Liver (tissue), 3 donors: ENCODE measurements around the gene LAX1.

Experiments used
- CTCF ChIP-seq: fragments of 150-350 bp; IDR thresholded peaks from 2 replicates; pipeline ENCODE4 v1.5.1; 2017; ENCODE audit warnings: improper control_type of control experiment, low read depth, low read length; ENCODE audit not compliant: missing input control
- MAX ChIP-seq: IDR thresholded peaks from 2 replicates; pipeline ENCODE4 v1.6.1; 2016; ENCODE audit warnings: antibody characterized with exemption
- RAD21 ChIP-seq, 2 donors: IDR thresholded peaks; 2 replicates each; pipeline ENCODE4 v1.6.1; 2016; ENCODE audit warnings: antibody characterized with exemption in 2 of 2, mild to moderate bottlenecking in 2 of 2
- REST ChIP-seq: IDR thresholded peaks from 2 replicates; pipeline ENCODE4 v1.6.1; 2016; ENCODE audit warnings: antibody characterized with exemption, mild to moderate bottlenecking
- RXRA ChIP-seq, 2 donors: IDR thresholded peaks; 2 replicates each; pipeline ENCODE4 v1.6.1; 2017 to 2018; ENCODE audit warnings: antibody characterized with exemption in 2 of 2, mild to moderate bottlenecking in 1 of 2
- donor health status: healthy.
- donor health status: healthy.

GRCh38 chr1:203818399-203818798, 53.4 kb downstream of the LAX1 start:
- TF ChIP-seq CTCF (no peak), MAX (no peak), RAD21 (IDR thresholded peaks at IDR 0.05) (no peak), RXRA (IDR thresholded peaks at IDR 0.05) (no peak), REST (no peak)
